ENCODE data around the gene POU6F2.

DNA sequence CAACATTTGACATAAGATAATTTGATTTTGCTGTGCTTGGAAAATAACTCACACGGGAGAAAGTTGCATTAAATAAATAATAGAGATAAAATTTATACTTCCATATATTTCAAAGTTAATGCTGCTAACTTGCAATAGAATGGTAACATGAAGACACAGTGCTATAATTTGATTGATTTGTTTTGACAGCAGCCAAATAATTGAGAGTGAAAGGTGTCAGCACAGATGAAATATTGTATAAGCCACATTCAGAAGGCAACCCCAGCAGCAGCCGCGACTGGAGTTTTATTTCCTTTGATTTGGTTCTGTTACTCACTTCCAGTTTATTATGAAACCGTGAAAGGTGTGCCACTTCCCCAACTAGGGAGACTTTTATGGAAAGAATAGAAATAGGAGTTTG, 242.2 kb downstream of the POU6F2 start:
- no peak for TF ChIP-seq CTCF (IDR thresholded peaks at IDR 0.05)
- no peak for TF ChIP-seq POLR2A (IDR thresholded peaks at IDR 0.05)

Measured in right lobe of liver (tissue), 4 donors.